Measurements from ENCODE around the gene PIK3IP1. TPM values are rescaled to one million over a fixed set of nuclear protein-coding genes. Genes with fewer than 3 reads are reported as not detected.

The PIK3IP1 gene
- total and polyA plus RNA-seq, 8 donors = 3.5 to 53.0 (median 8.1) TPM

DNA sequence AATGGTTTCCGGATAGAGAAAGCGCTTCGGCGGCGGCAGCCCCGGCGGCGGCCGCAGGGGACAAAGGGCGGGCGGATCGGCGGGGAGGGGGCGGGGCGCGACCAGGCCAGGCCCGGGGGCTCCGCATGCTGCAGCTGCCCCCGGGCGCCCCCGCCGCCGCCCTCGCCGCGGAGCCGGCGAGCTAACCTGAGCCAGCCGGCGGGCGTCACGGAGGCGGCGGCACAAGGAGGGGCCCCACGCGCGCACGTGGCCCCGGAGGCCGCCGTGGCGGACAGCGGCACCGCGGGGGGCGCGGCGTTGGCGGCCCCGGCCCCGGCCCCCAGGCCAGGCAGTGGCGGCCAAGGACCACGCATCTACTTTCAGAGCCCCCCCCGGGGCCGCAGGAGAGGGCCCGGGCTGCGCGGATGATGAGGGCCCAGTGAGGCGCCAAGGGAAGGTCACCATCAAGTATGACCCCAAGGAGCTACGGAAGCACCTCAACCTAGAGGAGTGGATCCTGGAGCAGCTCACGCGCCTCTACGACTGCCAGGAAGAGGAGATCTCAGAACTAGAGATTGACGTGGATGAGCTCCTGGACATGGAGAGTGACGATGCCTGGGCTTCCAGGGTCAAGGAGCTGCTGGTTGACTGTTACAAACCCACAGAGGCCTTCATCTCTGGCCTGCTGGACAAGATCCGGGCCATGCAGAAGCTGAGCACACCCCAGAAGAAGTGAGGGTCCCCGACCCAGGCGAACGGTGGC lies 15.7 kb downstream of the PIK3IP1 start:
- no peak for DNase-seq
- no peak overlapping the region for H3K4me3 ChIP-seq
- H3K27me3 ChIP-seq = no peaks in the 10 kb centered on the region
- H3K9me3 ChIP-seq = no peaks in the 10 kb centered on the region
- intact Hi-C loops (cut with DNase I; ENCODE audit: low total_unique reads) = no loop called here
- H3K36me3 ChIP-seq = peaks cover 56 to 97% (median 93%) of the 10 kb centered on the region in 4 donors
- peaks cover 23 to 65% (median 55%) of the 10 kb centered on the region in 4 donors for H3K4me1 ChIP-seq
- no peak overlapping the region for H3K27ac ChIP-seq
- 89 to 94% (median 92%) methylated on average over 50 to 69 of the region's 69 CpGs for WGBS, 5 donors
- TF ChIP-seq POLR2AphosphoS5 (IDR thresholded peaks at IDR 0.05) (no peak), EP300 (IDR thresholded peaks at IDR 0.05) (no peak), POLR2A (IDR thresholded peaks at IDR 0.05) (no peak)
- TF ChIP-seq, protein P1, sequence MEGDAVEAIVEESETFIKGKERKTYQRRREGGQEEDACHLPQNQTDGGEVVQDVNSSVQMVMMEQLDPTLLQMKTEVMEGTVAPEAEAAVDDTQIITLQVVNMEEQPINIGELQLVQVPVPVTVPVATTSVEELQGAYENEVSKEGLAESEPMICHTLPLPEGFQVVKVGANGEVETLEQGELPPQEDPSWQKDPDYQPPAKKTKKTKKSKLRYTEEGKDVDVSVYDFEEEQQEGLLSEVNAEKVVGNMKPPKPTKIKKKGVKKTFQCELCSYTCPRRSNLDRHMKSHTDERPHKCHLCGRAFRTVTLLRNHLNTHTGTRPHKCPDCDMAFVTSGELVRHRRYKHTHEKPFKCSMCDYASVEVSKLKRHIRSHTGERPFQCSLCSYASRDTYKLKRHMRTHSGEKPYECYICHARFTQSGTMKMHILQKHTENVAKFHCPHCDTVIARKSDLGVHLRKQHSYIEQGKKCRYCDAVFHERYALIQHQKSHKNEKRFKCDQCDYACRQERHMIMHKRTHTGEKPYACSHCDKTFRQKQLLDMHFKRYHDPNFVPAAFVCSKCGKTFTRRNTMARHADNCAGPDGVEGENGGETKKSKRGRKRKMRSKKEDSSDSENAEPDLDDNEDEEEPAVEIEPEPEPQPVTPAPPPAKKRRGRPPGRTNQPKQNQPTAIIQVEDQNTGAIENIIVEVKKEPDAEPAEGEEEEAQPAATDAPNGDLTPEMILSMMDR (IDR thresholded peaks at IDR 0.05) = no peak

DNA sequence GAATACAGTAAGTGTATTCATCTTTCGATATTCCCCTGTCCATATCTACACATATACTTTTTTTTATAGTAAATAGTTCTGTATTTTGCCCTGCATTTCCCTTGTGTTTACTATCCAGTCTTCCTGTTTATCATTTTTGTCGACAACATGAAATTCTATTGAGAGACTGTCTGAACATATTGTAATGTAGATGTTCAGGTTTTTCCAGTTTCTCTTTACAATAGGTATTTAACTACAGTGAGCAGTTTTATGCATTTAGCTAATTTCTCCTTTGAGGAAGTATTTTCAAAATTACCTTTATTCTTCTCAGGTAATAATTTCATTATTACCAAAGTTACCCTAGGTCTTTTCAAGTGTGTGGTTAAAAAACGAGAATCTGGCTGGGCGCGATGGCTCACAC lies 16.7 kb downstream of the PIK3IP1 start:
- H3K36me3 ChIP-seq = peaks cover 47 to 97% (median 93%) of the 10 kb centered on the region in 4 donors
- 48 to 75% (median 59%) methylated on average over 5 of the region's 5 CpGs for WGBS, 5 donors

DNA sequence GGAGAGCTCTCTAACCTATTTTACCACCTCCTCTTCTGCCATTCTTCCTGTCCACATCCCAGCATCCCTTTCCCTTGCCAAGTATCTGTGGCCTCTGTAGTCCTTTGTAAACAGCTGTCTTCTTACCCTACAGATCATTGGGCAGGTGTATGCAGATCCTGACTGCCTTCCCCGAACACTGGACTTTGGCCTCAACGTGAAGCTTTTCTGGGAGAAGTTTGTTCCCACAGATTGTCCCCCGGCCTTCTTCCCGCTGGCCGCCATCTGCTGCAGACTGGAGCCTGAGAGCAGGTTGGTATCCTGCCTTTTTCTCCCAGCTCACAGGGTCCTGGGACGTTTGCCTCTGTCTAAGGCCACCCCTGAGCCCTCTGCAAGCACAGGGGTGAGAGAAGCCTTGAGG lies 17.3 kb downstream of the PIK3IP1 start:
- DNase-seq = no peak
- H3K4me3 ChIP-seq = no peak overlapping the region
- H3K4me1 ChIP-seq = peaks cover 23 to 69% (median 53%) of the 10 kb centered on the region in 4 donors
- peaks cover 42 to 97% (median 93%) of the 10 kb centered on the region in 4 donors for H3K36me3 ChIP-seq
- intact Hi-C loops (cut with DNase I; ENCODE audit: low total_unique reads) = no loop called here
- H3K27me3 ChIP-seq = no peaks in the 10 kb centered on the region
- TF ChIP-seq, protein P1 (IDR thresholded peaks at IDR 0.05) = no peak
- no peak for TF ChIP-seq POLR2AphosphoS5 (IDR thresholded peaks at IDR 0.05)
- WGBS, 5 donors = 34 to 54% (median 52%) methylated on average over 6 of the region's 6 CpGs
- no peaks in the 10 kb centered on the region for H3K9me3 ChIP-seq
- H3K27ac ChIP-seq = peak overlapping the region in 4 of 5 donors; percentile 29 to 44 (median 42)

More for the DNA sequence above, 16.7 kb downstream of the PIK3IP1 start:
- no peaks in the 10 kb centered on the region for H3K27me3 ChIP-seq
- peaks cover 23 to 69% (median 56%) of the 10 kb centered on the region in 4 donors for H3K4me1 ChIP-seq
- H3K4me3 ChIP-seq = no peak overlapping the region
- H3K27ac ChIP-seq = peak overlapping the region in 2 of 5 donors; percentile 44 to 46
- H3K9me3 ChIP-seq = no peaks in the 10 kb centered on the region
- DNase-seq = no peak
- intact Hi-C loops (cut with DNase I; ENCODE audit: low total_unique reads) = no loop called here
- TF ChIP-seq, protein P1 (IDR thresholded peaks at IDR 0.05) = no peak
- TF ChIP-seq EP300 (IDR thresholded peaks at IDR 0.05) (no peak), POLR2A (IDR thresholded peaks at IDR 0.05) (no peak), POLR2AphosphoS5 (IDR thresholded peaks at IDR 0.05) (no peak)

DNA sequence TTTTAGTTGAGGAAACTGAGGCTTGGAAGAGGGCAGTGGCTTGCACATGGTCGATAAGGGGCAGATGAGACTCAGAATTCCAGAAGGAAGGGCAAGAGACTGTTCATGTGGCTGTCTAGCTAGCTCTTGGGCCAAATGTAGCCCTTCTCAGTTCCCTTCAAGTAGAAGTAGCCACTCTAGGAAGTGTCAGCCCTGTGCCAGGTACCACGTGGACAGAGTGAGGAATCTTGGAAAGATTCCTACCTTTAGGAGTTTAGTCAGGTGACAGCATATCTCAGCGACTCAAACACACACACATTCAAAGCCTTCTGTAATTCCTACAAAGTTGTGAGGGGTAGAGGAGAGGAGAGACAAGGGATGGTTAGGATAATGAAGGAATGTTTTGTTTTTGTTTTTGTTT lies 18.3 kb downstream of the PIK3IP1 start:
- 45 to 63% (median 50%) methylated on average over 3 of the region's 3 CpGs for WGBS, 5 donors
- H3K9me3 ChIP-seq = no peaks in the 10 kb centered on the region
- H3K36me3 ChIP-seq = peaks cover 39 to 97% (median 92%) of the 10 kb centered on the region in 4 donors
- H3K4me3 ChIP-seq = no peak overlapping the region
- no peak for TF ChIP-seq EP300 (IDR thresholded peaks at IDR 0.05)
- TF ChIP-seq, protein P1 (IDR thresholded peaks at IDR 0.05) = no peak
- TF ChIP-seq POLR2A (IDR thresholded peaks at IDR 0.05) = no peak
- TF ChIP-seq POLR2AphosphoS5 (IDR thresholded peaks at IDR 0.05) = no peak
- H3K4me1 ChIP-seq = peaks cover 23 to 62% (median 48%) of the 10 kb centered on the region in 4 donors
- intact Hi-C loops (cut with DNase I; ENCODE audit: low total_unique reads) = no loop called here
- peak overlapping the region in 2 of 5 donors; percentile 22 to 44 for H3K27ac ChIP-seq
- H3K27me3 ChIP-seq = no peaks in the 10 kb centered on the region
- DNase-seq = peak in 1 of 2 donors; percentile 69
